GM21786 (cell line): ENCODE measurements around the gene ZNF777.
"Not testable (repeated sequence)": the region's sequence is repeated elsewhere in the genome, so short reads cannot be mapped to it uniquely, and the experiment has no call there.

ENCODE experiments used
- ATAC-seq: cut with Tn5 transposase; IDR thresholded peaks from one replicate; pipeline ENCODE4 v1.9.1; 2021; ENCODE audit not compliant: unreplicated experiment

Gene ZNF777

GRCh38 chr7:149455175-149455950, 5.5 kb downstream of the ZNF777 start:
- ATAC-seq, result no peak

DNA sequence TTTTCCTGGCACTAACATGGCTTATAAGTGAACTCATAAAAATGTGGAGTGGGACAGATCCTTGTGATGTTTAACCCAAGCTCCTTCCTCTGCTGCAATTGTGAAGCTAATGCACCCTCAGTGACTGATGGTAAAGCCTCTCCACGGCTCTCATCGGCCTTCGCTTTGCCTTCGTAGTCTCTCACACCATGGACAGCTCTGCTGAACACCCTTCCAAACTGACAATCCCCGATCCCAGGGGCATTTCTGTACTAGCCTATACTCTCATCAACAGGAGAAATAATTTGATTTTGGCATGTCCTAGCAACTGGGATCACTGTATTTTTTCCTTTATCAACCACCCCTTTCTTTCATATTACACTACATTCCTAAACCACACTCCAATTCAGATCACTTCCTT, 6.1 kb downstream of the ZNF777 start:
- no peak for ATAC-seq

DNA sequence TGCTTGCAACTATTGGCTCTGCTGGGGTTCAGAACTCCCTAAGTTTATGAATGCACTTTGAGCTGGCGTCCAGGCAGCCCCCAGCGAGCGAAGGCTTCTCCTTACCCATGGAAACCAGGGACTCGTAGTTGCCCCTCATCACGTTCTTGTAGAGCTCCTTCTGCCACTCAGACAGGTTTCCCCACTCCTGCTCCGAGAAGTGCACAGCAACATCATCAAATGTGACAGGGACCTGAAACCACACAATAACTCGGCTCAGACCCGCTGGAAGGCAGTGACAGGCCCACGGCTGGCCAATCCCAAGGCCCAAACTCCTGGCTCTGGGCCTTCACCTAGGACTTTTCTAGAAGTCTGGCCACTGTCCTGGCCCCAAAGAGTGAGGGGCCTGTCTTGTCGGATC, 6.9 kb downstream of the ZNF777 start:
- ATAC-seq, result no peak

- no peak for ATAC-seq
Measured at GRCh38 chr7:149450821-149451220, 10.0 kb downstream of the ZNF777 start.

- ATAC-seq, result no peak
Measured at GRCh38 chr7:149449897-149450296, 11.0 kb downstream of the ZNF777 start.

DNA sequence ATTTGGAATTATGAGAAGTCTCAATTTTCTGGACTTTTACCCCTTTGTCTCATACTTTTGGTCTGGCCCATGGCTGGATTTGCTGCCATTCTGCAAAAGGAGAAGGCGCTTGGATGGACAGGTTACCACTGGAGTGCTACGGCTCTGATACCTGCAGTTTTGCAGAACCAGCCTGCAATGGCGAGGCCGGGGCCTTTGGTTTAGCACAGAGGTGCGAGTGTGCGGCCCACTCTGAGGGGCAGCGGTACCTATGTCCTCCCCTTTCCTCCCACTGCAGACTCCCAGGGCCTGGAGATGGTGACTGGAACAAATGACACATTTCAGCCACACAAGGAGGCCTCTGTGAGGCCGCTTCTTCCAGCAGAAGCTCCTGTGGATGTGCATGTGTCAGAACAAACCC, 11.9 kb downstream of the ZNF777 start:
- no peak for ATAC-seq

DNA sequence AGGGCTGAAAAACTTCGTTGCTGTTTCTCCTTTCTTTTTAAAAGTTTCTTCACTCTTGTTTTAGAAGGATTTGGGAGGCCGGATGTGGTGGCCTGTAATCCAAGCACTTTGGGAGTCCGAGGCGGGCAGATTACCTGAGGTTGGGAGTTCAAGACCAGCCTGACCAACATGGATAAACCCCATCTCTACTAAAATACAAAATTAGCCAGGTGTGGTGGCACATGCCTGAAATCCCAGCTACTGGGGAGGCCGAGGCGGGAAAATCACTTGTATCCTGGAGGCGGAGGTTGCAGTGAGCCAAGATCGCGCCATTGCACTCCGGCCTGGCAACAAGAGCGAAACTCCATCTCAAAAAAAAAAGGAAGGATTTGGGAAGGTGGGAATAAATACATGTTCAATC, 14.8 kb downstream of the ZNF777 start:
- ATAC-seq, result not testable (repeated sequence)

DNA sequence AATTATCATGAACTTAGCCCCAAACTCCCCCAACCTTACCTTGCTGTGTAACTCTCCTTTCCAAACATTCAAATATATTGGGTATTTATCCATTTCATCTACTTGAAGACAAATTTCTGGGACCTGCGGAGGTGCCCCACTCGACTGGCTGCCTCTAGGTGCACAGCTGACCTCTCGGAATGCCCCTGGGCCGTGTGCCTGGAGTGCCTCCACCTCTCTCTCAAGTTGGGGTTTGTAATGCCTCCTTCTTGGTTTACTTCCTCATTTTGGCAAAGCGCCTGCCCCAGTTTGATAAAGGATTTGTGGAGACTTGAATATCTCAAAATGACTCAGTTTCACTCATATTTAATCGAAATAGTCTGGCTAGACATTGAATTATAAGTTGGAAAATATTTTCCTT, 16.6 kb downstream of the ZNF777 start:
- no peak for ATAC-seq

GRCh38 chr7:149443523-149443922, 17.3 kb downstream of the ZNF777 start:
- ATAC-seq, result no peak

GRCh38 chr7:149442924-149443323, 17.9 kb downstream of the ZNF777 start:
- ATAC-seq, result no peak

DNA sequence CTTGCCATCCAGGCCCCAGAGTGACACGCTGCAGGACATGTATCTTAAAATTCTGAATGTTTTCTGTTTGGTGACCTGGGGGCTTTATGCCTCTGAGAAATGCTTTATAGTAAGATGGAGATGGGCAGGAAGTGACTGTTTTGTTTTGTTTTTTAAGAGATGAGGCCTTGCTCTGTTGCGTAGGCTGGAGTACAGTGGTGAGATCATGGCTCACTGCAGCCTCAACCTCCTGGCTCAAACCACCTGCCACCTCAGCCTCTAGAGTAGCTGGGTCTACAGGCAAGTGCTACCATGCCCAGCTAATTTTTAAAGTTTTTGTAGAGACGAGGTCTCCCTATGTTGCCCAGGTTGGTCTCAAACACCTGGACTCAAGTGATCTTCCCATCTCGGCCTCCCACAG, 20.6 kb downstream of the ZNF777 start:
- no peak for ATAC-seq

DNA sequence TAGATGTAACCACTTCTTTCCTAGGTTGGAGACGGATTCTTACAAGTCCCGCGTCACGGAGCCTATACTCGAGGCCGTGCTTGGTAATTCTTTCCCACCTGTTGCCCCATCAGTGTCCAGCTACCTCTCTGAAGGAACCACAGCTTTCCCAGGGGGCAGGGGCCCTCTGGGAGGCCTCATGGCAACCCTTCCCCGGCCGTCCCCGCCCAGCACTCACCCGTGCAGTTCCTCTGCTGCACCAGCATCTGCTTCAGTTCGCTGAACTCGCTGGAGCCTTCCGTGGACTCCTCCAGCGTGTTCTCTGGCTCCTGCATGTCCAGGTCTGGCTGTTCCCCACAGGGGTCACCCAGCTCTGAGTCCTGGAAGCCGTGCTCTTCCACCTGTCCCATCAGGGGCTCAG, 24.5 kb downstream of the ZNF777 start:
- ATAC-seq, result no peak

DNA sequence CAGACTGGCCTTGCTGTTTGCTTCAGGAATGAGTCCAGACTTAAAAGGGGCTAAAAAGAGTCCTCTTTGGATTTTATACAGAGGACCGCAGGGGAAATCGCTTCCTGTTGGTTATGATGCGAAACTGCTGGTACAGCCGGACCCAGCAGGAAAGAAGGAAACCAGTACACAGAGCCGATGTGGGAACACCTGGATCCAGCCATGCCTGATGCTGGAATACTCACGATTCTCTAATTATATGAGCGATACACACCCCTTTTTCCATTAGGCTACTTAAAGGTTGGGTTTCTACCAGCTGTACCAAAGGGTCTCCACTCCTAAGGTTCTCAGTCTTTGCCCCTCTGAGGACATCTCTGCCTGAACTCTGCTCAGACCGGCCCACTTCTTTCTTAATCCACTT, 27.7 kb downstream of the ZNF777 start:
- no peak for ATAC-seq

DNA sequence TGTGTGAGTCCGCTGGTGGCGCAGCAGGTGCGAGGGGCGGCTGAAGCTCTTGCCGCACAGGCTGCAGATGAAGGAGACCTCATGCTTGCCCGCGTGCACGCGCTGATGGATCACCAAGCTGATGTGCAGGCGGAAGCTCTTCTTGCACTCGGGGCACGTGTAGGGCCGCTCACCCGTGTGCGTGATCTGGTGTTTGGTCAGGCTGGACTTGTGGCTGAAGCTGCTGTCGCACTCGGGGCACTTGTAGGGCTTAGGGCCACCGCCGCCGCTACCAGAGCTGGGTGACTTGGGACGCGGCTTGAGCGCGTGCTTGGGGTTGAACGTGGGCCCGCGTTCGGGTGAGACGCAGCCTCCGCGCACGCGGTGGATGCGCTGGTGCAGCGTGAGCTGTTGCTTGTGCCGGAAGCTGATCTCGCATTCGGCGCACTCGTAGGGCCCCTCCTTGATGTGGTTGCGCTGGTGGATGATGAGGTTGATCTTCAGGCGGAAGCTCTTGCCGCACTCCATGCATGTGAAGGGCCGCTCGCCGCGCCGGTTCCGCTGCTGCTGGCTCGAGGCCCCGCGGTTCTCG, 28.7 kb downstream of the ZNF777 start:
- ATAC-seq, result no peak

DNA sequence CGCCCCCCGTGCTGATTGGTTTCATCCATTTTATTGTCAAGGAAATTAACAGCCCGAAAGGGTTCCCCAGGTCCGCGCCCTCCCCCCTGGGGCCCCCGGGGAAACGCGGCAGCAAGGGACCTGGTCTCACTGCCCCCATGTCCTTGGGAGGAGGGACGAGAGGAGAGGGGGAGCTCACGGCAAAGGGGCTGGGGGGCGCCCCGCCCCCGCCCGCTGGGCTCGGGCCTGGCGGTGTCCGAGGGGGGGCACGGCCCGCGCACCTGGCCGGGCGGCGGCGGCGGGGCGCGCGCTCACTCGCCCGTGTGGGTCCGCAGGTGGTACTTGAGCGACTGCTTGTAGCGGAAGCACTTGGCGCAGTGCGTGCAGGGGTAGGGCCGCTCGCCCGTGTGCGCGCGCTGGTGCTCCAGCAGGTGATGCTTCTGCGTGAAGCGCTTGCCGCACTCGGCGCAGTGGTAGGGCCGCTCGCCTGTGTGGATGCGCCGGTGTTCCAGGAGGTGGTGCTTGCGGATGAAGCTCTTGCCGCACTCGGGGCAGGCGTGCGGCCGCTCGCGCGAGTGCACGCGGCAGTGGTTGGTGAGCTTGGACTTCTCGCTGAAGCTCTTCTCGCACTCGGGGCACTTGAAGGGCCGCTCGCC, 29.3 kb downstream of the ZNF777 start:
- ATAC-seq, result no peak

DNA sequence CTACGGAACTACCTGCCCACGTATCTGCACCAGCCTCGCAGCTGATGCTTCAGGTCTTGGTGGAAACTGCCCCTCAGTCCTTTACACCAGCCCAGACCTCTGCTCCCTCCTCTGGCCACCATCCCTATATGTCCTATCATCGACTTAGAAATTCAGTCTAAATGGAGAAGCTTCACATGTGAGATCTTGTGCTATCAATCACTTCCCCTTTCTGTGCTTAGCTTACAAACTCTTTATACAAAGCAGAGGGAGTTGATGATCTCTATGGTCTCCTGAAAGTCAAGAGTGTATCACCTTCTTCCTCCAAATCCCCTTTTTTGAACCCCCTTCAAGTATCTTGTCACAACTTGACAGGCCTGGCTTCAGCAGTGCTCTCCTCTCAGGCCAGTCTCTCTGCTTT, 30.7 kb downstream of the ZNF777 start:
- no peak for ATAC-seq

- no peak for ATAC-seq
Measured at GRCh38 chr7:149427893-149428292, 33.0 kb downstream of the ZNF777 start.

DNA sequence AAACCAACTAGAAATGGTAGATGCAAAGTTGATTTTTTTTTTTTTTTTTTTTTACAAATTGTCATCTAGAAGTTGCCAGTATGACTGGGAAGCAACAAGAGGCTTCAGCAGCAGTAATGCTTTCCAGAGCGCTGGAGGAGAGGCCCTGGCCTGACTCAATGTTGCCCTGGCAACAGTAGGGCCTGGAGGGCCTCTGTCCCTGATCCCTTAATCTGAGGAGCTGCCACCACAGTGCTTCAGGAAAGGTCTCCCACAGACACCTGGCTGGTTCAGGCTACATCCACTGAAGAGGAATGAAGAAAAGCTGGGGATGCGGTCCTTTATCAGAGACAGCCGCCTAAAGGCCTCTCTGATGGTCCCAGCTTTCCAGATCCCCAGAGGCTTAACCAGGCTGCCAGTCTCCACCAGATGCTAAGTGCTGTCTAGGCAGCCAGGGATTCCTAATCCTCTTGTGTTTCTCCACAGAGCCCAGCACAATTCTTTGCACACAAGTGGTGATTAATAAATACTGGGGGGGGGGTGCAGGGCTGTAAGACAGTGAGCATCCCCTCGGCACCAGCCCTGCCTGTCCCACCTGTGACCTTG, 33.7 kb downstream of the ZNF777 start:
- no peak for ATAC-seq

DNA sequence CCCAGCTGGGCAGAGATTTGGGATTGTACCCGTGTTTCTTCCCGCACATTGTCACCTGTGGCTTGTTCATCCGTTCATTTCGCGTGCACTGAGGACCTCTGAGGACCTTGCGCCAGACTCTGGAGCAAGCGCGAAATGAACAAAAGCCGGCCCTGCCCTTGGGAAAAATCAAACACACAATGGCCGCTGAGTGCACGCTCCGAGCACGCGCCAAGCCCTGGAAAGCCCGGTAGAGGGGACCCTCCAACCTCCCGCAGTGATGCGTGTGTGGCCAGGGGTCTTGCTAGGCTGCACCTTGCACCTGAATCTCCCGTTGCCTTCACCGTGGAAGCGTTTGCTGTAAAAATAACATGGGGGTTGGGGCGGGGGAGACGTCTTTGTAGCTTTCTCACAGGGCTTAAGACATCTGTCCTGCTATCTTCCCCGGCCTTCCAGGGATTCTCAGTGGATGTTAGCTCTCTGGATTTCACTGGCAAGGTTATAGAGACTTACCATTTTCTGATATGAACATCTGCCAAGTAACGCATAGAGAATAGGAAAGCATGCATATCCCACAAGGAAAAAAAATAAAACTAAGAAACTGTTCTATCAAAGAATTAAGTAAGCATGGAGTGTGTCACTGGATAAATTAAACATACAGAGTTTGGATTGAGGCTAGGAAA, 37.3 kb downstream of the ZNF777 start:
- no peak for ATAC-seq

GRCh38 chr7:149422914-149423301, 38.0 kb downstream of the ZNF777 start:
- ATAC-seq, result peak; percentile 23

DNA sequence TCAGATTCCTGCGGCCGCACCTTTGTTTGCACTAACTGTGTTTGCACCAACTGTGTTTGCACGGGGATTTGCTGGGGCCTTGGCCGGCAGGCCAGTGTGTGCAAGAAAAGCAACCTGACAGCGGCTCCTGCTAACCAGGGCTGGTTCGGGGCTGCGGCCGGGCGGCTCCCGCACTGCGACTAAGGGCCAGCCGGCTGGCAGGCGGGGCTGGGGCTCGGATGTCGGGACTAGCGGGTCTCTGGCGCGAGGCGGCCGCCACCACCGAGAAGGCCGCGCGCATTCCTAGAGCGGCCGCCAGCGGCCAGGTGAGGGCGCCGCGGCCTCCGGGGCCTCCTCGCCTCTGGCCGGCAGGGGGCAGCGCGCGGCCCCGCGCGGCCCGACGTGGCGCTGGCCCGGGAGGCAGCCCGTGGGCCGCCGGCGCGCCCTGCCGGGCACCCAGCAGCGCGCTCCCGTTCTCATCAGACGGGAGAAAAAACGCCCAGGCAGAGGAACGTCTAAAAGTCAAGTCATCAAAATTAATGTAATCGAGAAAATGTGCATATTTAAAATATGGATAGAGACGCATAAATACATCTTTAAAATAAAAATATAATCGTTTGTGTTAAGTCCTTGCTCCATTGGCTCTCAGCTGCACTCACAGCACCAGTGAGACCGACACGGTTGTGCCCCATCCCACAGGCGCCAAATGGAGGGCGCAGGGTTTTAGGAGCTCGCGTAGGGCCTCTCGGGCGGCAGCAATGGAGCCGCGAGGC, 38.5 kb downstream of the ZNF777 start:
- ATAC-seq, result peak; percentile 91
